IPS DF 6.9 (cell line): ENCODE data around the gene CDC42SE1.

Source experiments
- DNase-seq: peaks from one replicate; pipeline ENCODE4 v3.0.0-alpha.2; 2013; ENCODE audit warnings: low read depth, low spot score
- H3K27ac ChIP-seq: one replicate; pipeline ENCODE4 v1.5.1; 2013; ENCODE audit warnings: low read length, control low read depth
- H3K27me3 ChIP-seq: 2 replicates; pipeline ENCODE4 v1.6.1; 2013; ENCODE audit warnings: mild to moderate bottlenecking, low read length; ENCODE audit not compliant: control insufficient read depth, insufficient read depth
- H3K36me3 ChIP-seq: 2 replicates; pipeline ENCODE4 v1.6.1; 2013; ENCODE audit warnings: low read length; ENCODE audit not compliant: control insufficient read depth, insufficient read depth
- H3K4me1 ChIP-seq: 2 replicates; pipeline ENCODE4 v1.6.1; 2013; ENCODE audit warnings: low read length; ENCODE audit not compliant: control insufficient read depth, insufficient read depth
- H3K4me3 ChIP-seq: 2 replicates; pipeline ENCODE4 v1.5.1; 2013; ENCODE audit warnings: mild to moderate bottlenecking, low read length
- H3K9me3 ChIP-seq: 2 replicates; pipeline ENCODE4 v1.6.1; 2013; ENCODE audit warnings: low read length, inconsistent platforms; ENCODE audit not compliant: control insufficient read depth, insufficient read depth
- WGBS: extraction: QIAGEN DNeasy Blood & Tissue Kit; methylation state at CpG from one replicate; pipeline ENCODE4 v1.1.7; 2013; ENCODE audit warnings: mixed read lengths, missing lambda C conversion rate; ENCODE audit not compliant: insufficient read length, insufficient coverage; 5-methylcytosine and 5-hydroxymethylcytosine counted together

CDC42SE1 gene

GRCh38 chr1:151036356-151036755, 23.1 kb downstream of the CDC42SE1 start, which contains the start of gene BNIPL:
BNIPL (plus strand) TSS chr1:151036586; CDS start chr1:151036726, 140 bp downstream.
- H3K27me3 ChIP-seq, result no peaks in the 10 kb centered on the region

GRCh38 chr1:151035167-151035566, 24.3 kb downstream of the CDC42SE1 start:
- H3K27ac ChIP-seq, result no peak overlapping the region
- DNase-seq, result no peak
- peaks cover 8% of the 10 kb centered on the region; the same call in 1 of the 2 replicates for H3K36me3 ChIP-seq
- no peak overlapping the region for H3K4me3 ChIP-seq
- no CpG with 5 or more reads among the region's 3 CpGs for WGBS
- no peaks in the 10 kb centered on the region for H3K9me3 ChIP-seq
- no peaks in the 10 kb centered on the region for H3K27me3 ChIP-seq
- peaks cover 6% of the 10 kb centered on the region for H3K4me1 ChIP-seq

More at GRCh38 chr1:151036356-151036755, 23.1 kb downstream of the CDC42SE1 start, which contains the start of gene BNIPL:
- Histone ChIP-seq H3K27ac (no peak within 1 kb of the TSS), H3K4me1 (peaks cover 6% of the 10 kb centered on the region), H3K9me3 (no peaks in the 10 kb centered on the region), H3K36me3 (peaks cover 8% of the 10 kb centered on the region; the same call in 1 of the 2 replicates), H3K4me3 (no peak within 1 kb of the TSS)
- DNase-seq, result no peak
- no CpG with 5 or more reads among the region's 2 CpGs for WGBS

- H3K4me1 ChIP-seq, result peaks cover 5% of the 10 kb centered on the region
- no CpG with 5 or more reads among the region's 8 CpGs for WGBS
- no peak overlapping the region for H3K4me3 ChIP-seq
- no peaks in the 10 kb centered on the region for H3K27me3 ChIP-seq
- H3K27ac ChIP-seq, result no peak overlapping the region
- H3K9me3 ChIP-seq, result no peaks in the 10 kb centered on the region
- DNase-seq, result no peak
- peaks cover 14% of the 10 kb centered on the region; the same call in 1 of the 2 replicates for H3K36me3 ChIP-seq
Measured at GRCh38 chr1:151032164-151032563, 27.3 kb downstream of the CDC42SE1 start.

GRCh38 chr1:151026460-151026859, 33.0 kb downstream of the CDC42SE1 start:
- H3K27ac ChIP-seq, result no peak overlapping the region
- no peaks in the 10 kb centered on the region for H3K4me1 ChIP-seq
- no peaks in the 10 kb centered on the region for H3K9me3 ChIP-seq
- no peaks in the 10 kb centered on the region for H3K27me3 ChIP-seq
- H3K4me3 ChIP-seq, result no peak overlapping the region
- H3K36me3 ChIP-seq, result peaks cover 12% of the 10 kb centered on the region; the same call in 1 of the 2 replicates
- no peak for DNase-seq

GRCh38 chr1:151024540-151025146, 34.8 kb downstream of the CDC42SE1 start:
- Histone ChIP-seq H3K9me3 (no peaks in the 10 kb centered on the region), H3K4me3 (no peak overlapping the region), H3K4me1 (no peaks in the 10 kb centered on the region), H3K27ac (no peak overlapping the region), H3K36me3 (peaks cover 11% of the 10 kb centered on the region; the same call in 1 of the 2 replicates), H3K27me3 (no peaks in the 10 kb centered on the region)
- peak; percentile 87 for DNase-seq
- WGBS, result no CpG with 5 or more reads among the region's 6 CpGs

- no peak for DNase-seq
- Histone ChIP-seq H3K27me3 (no peaks in the 10 kb centered on the region), H3K4me1 (no peaks in the 10 kb centered on the region), H3K36me3 (no peaks in the 10 kb centered on the region), H3K27ac (no peak overlapping the region), H3K9me3 (no peaks in the 10 kb centered on the region), H3K4me3 (no peak overlapping the region)
- no CpG with 5 or more reads among the region's 2 CpGs for WGBS
Measured at GRCh38 chr1:151013518-151013917, 45.9 kb downstream of the CDC42SE1 start.

- Histone ChIP-seq H3K27me3 (no peaks in the 10 kb centered on the region), H3K4me1 (no peaks in the 10 kb centered on the region), H3K36me3 (no peaks in the 10 kb centered on the region), H3K4me3 (no peak overlapping the region), H3K27ac (no peak overlapping the region), H3K9me3 (no peaks in the 10 kb centered on the region)
- WGBS, result no CpG with 5 or more reads among the region's 14 CpGs
- no peak for DNase-seq
Measured at GRCh38 chr1:151012684-151013471, 46.5 kb downstream of the CDC42SE1 start.

- no peak for DNase-seq
- no peaks in the 10 kb centered on the region for H3K4me1 ChIP-seq
- no peaks in the 10 kb centered on the region for H3K27me3 ChIP-seq
- no peaks in the 10 kb centered on the region for H3K36me3 ChIP-seq
- H3K27ac ChIP-seq, result no peak overlapping the region
- no CpG with 5 or more reads among the region's 4 CpGs for WGBS
- no peak overlapping the region for H3K4me3 ChIP-seq
- H3K9me3 ChIP-seq, result no peaks in the 10 kb centered on the region
Measured at GRCh38 chr1:151011154-151011850, 48.1 kb downstream of the CDC42SE1 start.

GRCh38 chr1:151010346-151010726, 49.1 kb downstream of the CDC42SE1 start:
- WGBS, result no CpG with 5 or more reads among the region's 3 CpGs
- Histone ChIP-seq H3K36me3 (no peaks in the 10 kb centered on the region), H3K9me3 (no peaks in the 10 kb centered on the region), H3K27ac (no peak overlapping the region), H3K4me1 (peaks cover 2% of the 10 kb centered on the region; the same call in 1 of the 2 replicates), H3K27me3 (no peaks in the 10 kb centered on the region), H3K4me3 (no peak overlapping the region)
- DNase-seq, result no peak

GRCh38 chr1:151009674-151010345, 49.6 kb downstream of the CDC42SE1 start:
- Histone ChIP-seq H3K27ac (no peak overlapping the region), H3K4me3 (no peak overlapping the region), H3K4me1 (peaks cover 2% of the 10 kb centered on the region; the same call in 1 of the 2 replicates), H3K9me3 (no peaks in the 10 kb centered on the region), H3K27me3 (no peaks in the 10 kb centered on the region), H3K36me3 (no peaks in the 10 kb centered on the region)
- no CpG with 5 or more reads among the region's 8 CpGs for WGBS
- no peak for DNase-seq
